Measurements from ENCODE around the gene ATP8B2.
"Not testable (repeated sequence)": the region's sequence is repeated elsewhere in the genome, so short reads cannot be mapped to it uniquely, and the experiment has no call there.

DNA sequence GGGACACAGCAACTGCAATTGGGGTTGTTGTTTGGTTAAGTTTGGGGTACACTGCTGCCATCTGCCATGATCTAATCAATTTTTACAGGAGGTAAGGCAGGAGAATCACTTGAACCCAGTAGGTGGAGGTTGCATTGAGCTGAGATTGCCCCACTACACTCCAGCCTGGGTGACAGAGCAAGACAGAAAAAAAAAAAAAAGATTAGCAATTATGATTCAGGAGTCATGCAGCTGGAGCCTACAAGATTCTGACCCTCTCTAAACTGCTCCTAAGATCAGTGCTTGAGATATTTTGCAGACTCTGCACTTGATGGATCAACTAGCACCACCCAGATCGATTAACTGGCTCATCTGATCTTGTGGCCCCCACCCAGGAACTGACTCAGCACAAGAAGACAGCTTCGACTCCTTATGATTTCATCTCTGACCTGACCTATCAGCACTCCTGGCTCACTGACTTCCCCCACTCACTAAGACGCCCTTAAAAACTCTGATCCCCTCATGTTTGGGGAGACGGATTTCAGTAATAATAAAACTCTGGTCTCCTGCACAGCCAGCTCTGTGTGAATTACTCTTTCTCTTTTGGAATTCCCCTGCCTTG lies 17.6 kb upstream of the ATP8B2 start:
- TF ChIP-seq POLR2A (IDR thresholded peaks at IDR 0.05; ENCODE audit: low read depth, low read length); KDM1A (IDR thresholded peaks at IDR 0.05; ENCODE audit: borderline replicate concordance); CBFB (IDR thresholded peaks at IDR 0.05; ENCODE audit: low read depth); HDAC2 (IDR thresholded peaks at IDR 0.05); EZH2 (IDR thresholded peaks at IDR 0.05; ENCODE audit: borderline replicate concordance, control insufficient read depth, low read depth, low read length); RAD21 (IDR thresholded peaks at IDR 0.05; ENCODE audit: insufficient read depth, low read depth, low read length); NRF1 (conservative IDR thresholded peaks at IDR 0.05; ENCODE audit: low read depth, low read length); GATAD2B (conservative IDR thresholded peaks at IDR 0.05; ENCODE audit: low read depth); PML (IDR thresholded peaks at IDR 0.05; ENCODE audit: low read length); POLR2AphosphoS5 (IDR thresholded peaks at IDR 0.05; ENCODE audit: low read length): not testable (repeated sequence)
- TF ChIP-seq, protein P1, sequence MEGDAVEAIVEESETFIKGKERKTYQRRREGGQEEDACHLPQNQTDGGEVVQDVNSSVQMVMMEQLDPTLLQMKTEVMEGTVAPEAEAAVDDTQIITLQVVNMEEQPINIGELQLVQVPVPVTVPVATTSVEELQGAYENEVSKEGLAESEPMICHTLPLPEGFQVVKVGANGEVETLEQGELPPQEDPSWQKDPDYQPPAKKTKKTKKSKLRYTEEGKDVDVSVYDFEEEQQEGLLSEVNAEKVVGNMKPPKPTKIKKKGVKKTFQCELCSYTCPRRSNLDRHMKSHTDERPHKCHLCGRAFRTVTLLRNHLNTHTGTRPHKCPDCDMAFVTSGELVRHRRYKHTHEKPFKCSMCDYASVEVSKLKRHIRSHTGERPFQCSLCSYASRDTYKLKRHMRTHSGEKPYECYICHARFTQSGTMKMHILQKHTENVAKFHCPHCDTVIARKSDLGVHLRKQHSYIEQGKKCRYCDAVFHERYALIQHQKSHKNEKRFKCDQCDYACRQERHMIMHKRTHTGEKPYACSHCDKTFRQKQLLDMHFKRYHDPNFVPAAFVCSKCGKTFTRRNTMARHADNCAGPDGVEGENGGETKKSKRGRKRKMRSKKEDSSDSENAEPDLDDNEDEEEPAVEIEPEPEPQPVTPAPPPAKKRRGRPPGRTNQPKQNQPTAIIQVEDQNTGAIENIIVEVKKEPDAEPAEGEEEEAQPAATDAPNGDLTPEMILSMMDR (IDR thresholded peaks at IDR 0.05 in 2 of 3, conservative IDR thresholded peaks at IDR 0.05 in 1 of 3; ENCODE audit: control insufficient read depth in 2 of 3, extremely low read depth in 1 of 3, insufficient read depth in 1 of 3, low read depth in 3 of 3, low read length in 3 of 3): not testable (repeated sequence)
- TF ChIP-seq NFYB (IDR thresholded peaks at IDR 0.05; ENCODE audit: insufficient read depth, low read depth, low read length): 0 out of 2 replicates have a peak, but pooled peaks have one; percentile 14
- TF ChIP-seq, protein P2, sequence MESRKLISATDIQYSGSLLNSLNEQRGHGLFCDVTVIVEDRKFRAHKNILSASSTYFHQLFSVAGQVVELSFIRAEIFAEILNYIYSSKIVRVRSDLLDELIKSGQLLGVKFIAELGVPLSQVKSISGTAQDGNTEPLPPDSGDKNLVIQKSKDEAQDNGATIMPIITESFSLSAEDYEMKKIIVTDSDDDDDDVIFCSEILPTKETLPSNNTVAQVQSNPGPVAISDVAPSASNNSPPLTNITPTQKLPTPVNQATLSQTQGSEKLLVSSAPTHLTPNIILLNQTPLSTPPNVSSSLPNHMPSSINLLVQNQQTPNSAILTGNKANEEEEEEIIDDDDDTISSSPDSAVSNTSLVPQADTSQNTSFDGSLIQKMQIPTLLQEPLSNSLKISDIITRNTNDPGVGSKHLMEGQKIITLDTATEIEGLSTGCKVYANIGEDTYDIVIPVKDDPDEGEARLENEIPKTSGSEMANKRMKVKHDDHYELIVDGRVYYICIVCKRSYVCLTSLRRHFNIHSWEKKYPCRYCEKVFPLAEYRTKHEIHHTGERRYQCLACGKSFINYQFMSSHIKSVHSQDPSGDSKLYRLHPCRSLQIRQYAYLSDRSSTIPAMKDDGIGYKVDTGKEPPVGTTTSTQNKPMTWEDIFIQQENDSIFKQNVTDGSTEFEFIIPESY (IDR thresholded peaks at IDR 0.05): not testable (repeated sequence)
